Neural progenitor cell (in vitro differentiated cells): ENCODE data around the gene ME2. TPM values are rescaled to one million over a fixed set of nuclear protein-coding genes. Genes with fewer than 3 reads are reported as not detected.

Experiments used
- DNase-seq: peaks from one replicate; pipeline ENCODE4 v3.0.0-alpha.2; 2016; ENCODE audit warnings: low spot score
- H2AFZ ChIP-seq: fragments of 200-600 bp; sonication (generic); replicated peaks from 2 replicates; pipeline ENCODE4 v1.6.1; 2016; ENCODE audit warnings: antibody characterized with exemption
- H3F3A ChIP-seq: fragments of 200-600 bp; sonication (generic); 2 replicates; pipeline ENCODE4 v1.6.1; 2016; ENCODE audit warnings: antibody characterized with exemption, low read depth
- H3K27ac ChIP-seq: fragments of 200-600 bp; sonication (generic); 2 replicates; pipeline ENCODE4 v1.5.1; 2016; ENCODE audit warnings: mild to moderate bottlenecking
- H3K27me3 ChIP-seq: fragments of 200-600 bp; sonication (generic); 2 replicates; pipeline ENCODE4 v1.6.1; 2016; ENCODE audit warnings: mild to moderate bottlenecking, moderate library complexity
- H3K36me3 ChIP-seq: fragments of 200-600 bp; sonication (generic); 2 replicates; pipeline ENCODE4 v1.5.1; 2016
- H3K4me1 ChIP-seq: fragments of 200-600 bp; sonication (generic); 2 replicates; pipeline ENCODE4 v1.6.1; 2016; ENCODE audit warnings: mixed run types
- H3K4me2 ChIP-seq: fragments of 200-600 bp; sonication (generic); 2 replicates; pipeline ENCODE4 v1.6.1; 2016
- H3K4me3 ChIP-seq: fragments of 200-600 bp; sonication (generic); 2 replicates; pipeline ENCODE4 v1.5.1; 2016
- H3K79me2 ChIP-seq: fragments of 200-600 bp; sonication (generic); 2 replicates; pipeline ENCODE4 v1.6.1; 2016; ENCODE audit warnings: low read depth
- H3K9ac ChIP-seq: fragments of 200-600 bp; sonication (generic); 2 replicates; pipeline ENCODE4 v1.6.1; 2016
- H3K9me3 ChIP-seq: fragments of 200-600 bp; sonication (generic); 2 replicates; pipeline ENCODE4 v1.5.1; 2016; ENCODE audit warnings: low read depth
- H4K20me1 ChIP-seq: fragments of 200-600 bp; sonication (generic); 2 replicates; pipeline ENCODE4 v1.6.1; 2016; ENCODE audit warnings: low read depth
- H3K27ac Mint-ChIP-seq: 3 replicates; pipeline ENCODE4 v1.8.0; 2021; ENCODE audit warnings: mixed read lengths
- H3K27me3 Mint-ChIP-seq: 2 replicates; pipeline ENCODE4 v1.8.0; 2022; ENCODE audit warnings: low read depth, mild to moderate bottlenecking, inconsistent platforms, moderate library complexity, mixed read lengths; ENCODE audit not compliant: insufficient read depth
- H3K36me3 Mint-ChIP-seq: 3 replicates; pipeline ENCODE4 v1.8.0; 2021; ENCODE audit warnings: mixed read lengths
- H3K4me1 Mint-ChIP-seq: 3 replicates; pipeline ENCODE4 v1.8.0; 2021; ENCODE audit warnings: mixed read lengths
- H3K4me3 Mint-ChIP-seq: 3 replicates; pipeline ENCODE4 v1.8.0; 2021; ENCODE audit warnings: mild to moderate bottlenecking, moderate library complexity, mixed read lengths
- H3K9me3 Mint-ChIP-seq: 3 replicates; pipeline ENCODE4 v1.8.0; 2020; ENCODE audit warnings: mixed read lengths
- CTCF ChIP-seq: fragments of 200-600 bp; sonication (generic); IDR thresholded peaks from 2 replicates; pipeline ENCODE4 v1.5.1; 2017; ENCODE audit warnings: antibody characterized with exemption, mild to moderate bottlenecking
- EZH2 ChIP-seq: fragments of 200-600 bp; sonication (generic); IDR thresholded peaks from 2 replicates; pipeline ENCODE4 v1.6.1; 2017; ENCODE audit warnings: antibody characterized with exemption, mild to moderate bottlenecking, moderate library complexity
- EZH2phosphoT487 ChIP-seq: fragments of 200-600 bp; sonication (generic); IDR thresholded peaks from 2 replicates; pipeline ENCODE4 v1.6.1; 2017; ENCODE audit warnings: antibody characterized with exemption
- total RNA-seq: library from RNA; depleted of rRNA; stranded (reverse); fragments of >200 nt; gene quantifications from 2 replicates; pipeline ENCODE4 v1.2.3, GENCODE V29; 2015; ENCODE audit warnings: low replicate concordance

ME2 gene
- total RNA-seq, 1 donor from 2014 or later: 129 TPM

GRCh38 chr18:50866765-50867164 lies 12.2 kb upstream of the ME2 start:
- H3K4me3 Mint-ChIP-seq: no peak overlapping the region
- no peak overlapping the region for H3K27ac ChIP-seq
- TF ChIP-seq EZH2phosphoT487 (no peak), CTCF (no peak), EZH2 (no peak)
- no peak overlapping the region for H3K27ac Mint-ChIP-seq
- H3K4me1 Mint-ChIP-seq: peaks cover under 1% of the 10 kb centered on the region
- no peaks in the 10 kb centered on the region for H3K4me1 ChIP-seq
- H3F3A ChIP-seq: no peaks in the 10 kb centered on the region
- no peaks in the 10 kb centered on the region for H3K27me3 ChIP-seq
- no peaks in the 10 kb centered on the region for H4K20me1 ChIP-seq
- H3K9me3 ChIP-seq: no peaks in the 10 kb centered on the region
- no peaks in the 10 kb centered on the region for H3K27me3 Mint-ChIP-seq
- H3K4me3 ChIP-seq: no peak overlapping the region
- no peak overlapping the region for H2AFZ ChIP-seq
- DNase-seq: no peak
- no peak overlapping the region for H3K4me2 ChIP-seq
- no peak overlapping the region for H3K9ac ChIP-seq
- no peaks in the 10 kb centered on the region for H3K36me3 ChIP-seq
- H3K36me3 Mint-ChIP-seq: no peaks in the 10 kb centered on the region
- no peaks in the 10 kb centered on the region for H3K79me2 ChIP-seq
- no peaks in the 10 kb centered on the region for H3K9me3 Mint-ChIP-seq

GRCh38 chr18:50869150-50869549 lies 9.8 kb upstream of the ME2 start:
- Mint-ChIP-seq H3K4me1 (peaks cover 11% of the 10 kb centered on the region), H3K36me3 (no peaks in the 10 kb centered on the region), H3K27ac (no peak overlapping the region), H3K4me3 (no peak overlapping the region), H3K27me3 (peaks cover 3% of the 10 kb centered on the region), H3K9me3 (no peaks in the 10 kb centered on the region)
- no peaks in the 10 kb centered on the region for H3K27me3 ChIP-seq
- TF ChIP-seq EZH2phosphoT487 (no peak), EZH2 (no peak), CTCF (no peak)
- H3K4me3 ChIP-seq: no peak overlapping the region
- H3K36me3 ChIP-seq: no peaks in the 10 kb centered on the region
- no peaks in the 10 kb centered on the region for H3F3A ChIP-seq
- no peaks in the 10 kb centered on the region for H3K9me3 ChIP-seq
- H3K4me1 ChIP-seq: no peaks in the 10 kb centered on the region
- H3K9ac ChIP-seq: no peak overlapping the region
- H3K4me2 ChIP-seq: no peak overlapping the region
- H4K20me1 ChIP-seq: no peaks in the 10 kb centered on the region
- no peak for DNase-seq
- H3K79me2 ChIP-seq: no peaks in the 10 kb centered on the region
- H2AFZ ChIP-seq: no peak overlapping the region
- H3K27ac ChIP-seq: no peak overlapping the region

GRCh38 chr18:50870138-50870845 lies 8.6 kb upstream of the ME2 start:
- Histone ChIP-seq H3K4me3 (no peak overlapping the region), H3K27me3 (no peaks in the 10 kb centered on the region), H3F3A (peaks cover 1% of the 10 kb centered on the region), H3K9me3 (no peaks in the 10 kb centered on the region), H3K79me2 (no peaks in the 10 kb centered on the region), H3K27ac (no peak overlapping the region), H2AFZ (no peak overlapping the region), H3K4me2 (no peak overlapping the region), H3K9ac (no peak overlapping the region), H3K4me1 (peaks cover 2% of the 10 kb centered on the region), H4K20me1 (no peaks in the 10 kb centered on the region), H3K36me3 (no peaks in the 10 kb centered on the region)
- H3K4me3 Mint-ChIP-seq: no peak overlapping the region
- TF ChIP-seq EZH2 (no peak), CTCF (no peak), EZH2phosphoT487 (no peak)
- no peak overlapping the region for H3K27ac Mint-ChIP-seq
- H3K36me3 Mint-ChIP-seq: no peaks in the 10 kb centered on the region
- peaks cover 18% of the 10 kb centered on the region for H3K4me1 Mint-ChIP-seq
- H3K27me3 Mint-ChIP-seq: peaks cover 3% of the 10 kb centered on the region
- no peaks in the 10 kb centered on the region for H3K9me3 Mint-ChIP-seq
- no peak for DNase-seq
